ENCODE results near the gene INTS11. TPM values are rescaled to one million over a fixed set of nuclear protein-coding genes. Genes with fewer than 3 reads are reported as not detected.

Gene INTS11
- total RNA-seq, 1 experiment from 2014 or later, result 161 TPM

DNA sequence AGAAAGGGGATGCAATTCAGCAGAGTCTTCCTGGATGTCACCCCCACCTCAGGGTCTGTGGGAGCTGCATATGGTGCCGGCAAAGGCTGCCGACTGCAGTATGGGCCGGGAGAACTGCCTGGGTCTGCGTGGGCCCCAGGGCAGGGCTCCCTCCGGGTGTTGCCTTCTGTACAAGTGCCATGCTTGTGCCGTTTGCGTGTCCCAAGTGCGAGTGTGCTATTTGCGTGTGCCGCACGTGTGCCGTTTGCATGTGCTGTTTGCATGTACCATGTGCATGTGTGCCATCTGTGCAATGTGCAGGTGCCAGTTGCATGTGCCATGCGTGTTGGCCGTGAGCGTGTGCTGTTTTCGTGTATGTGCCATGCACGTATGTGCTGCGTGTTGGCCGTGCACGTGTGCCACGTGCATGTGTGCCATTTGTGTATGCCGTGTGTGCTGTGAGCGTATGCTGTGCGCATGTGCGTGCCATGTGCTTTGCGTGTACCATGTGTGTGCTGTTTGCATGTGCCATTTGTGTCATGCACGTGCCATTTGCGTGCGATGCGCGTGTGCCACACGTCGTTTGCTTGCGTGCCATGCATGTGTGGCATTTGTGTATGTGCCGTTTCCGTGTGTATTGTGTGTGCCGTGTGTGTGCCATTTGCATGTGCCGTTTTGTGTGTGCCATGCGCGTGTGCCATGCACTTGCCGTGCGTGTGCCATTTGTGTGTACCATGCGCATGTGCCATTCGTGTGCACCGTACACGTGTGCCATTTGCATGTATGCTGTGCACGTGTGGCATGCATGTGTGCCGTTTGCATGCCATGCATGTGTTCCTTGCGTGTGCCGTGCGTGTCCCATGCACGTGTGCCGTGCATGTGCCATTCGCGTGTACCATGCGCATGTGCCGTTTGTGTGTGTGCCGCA is 5.1 kb upstream of the INTS11 start:
- H3K9me3 ChIP-seq (ENCODE audit: control insufficient read depth in 1 of 2, insufficient read depth in 1 of 2, low read depth in 1 of 2, low read length in 2 of 2), result no peaks in the 10 kb centered on the region
- H3K4me3 ChIP-seq (replicated peaks in 1 of 2; ENCODE audit: low read depth in 1 of 2, low read length in 2 of 2), result no peak overlapping the region
- CTCF ChIA-PET, result no interaction called here
- no peak overlapping the region for H3K4me2 ChIP-seq (ENCODE audit: low read length)
- no TSS peak for BruUV-seq (replicated peaks)
- peaks cover 14 to 43% of the 10 kb centered on the region in 2 experiments; a peak in 3 of 4 replicates for H3K4me1 ChIP-seq (ENCODE audit: control insufficient read depth in 1 of 2, insufficient read depth in 2 of 2, low read length in 2 of 2)
- RAD21 ChIA-PET (ENCODE audit: low non-redundant PET in 1 of 2, low total read pairs in 2 of 2, uncharacterized antibody in 2 of 2, unreplicated experiment in 2 of 2), result no interaction called here
- no peaks in the 10 kb centered on the region for H3K27me3 ChIP-seq (ENCODE audit: insufficient read depth, low read length)
- H3K9me2 ChIP-seq (ENCODE audit: insufficient read depth), result no peaks in the 10 kb centered on the region
- no peaks in the 10 kb centered on the region for H4K20me1 ChIP-seq (ENCODE audit: insufficient read depth)
- no peaks in the 10 kb centered on the region for H3K36me3 ChIP-seq (ENCODE audit: control insufficient read depth in 1 of 2, insufficient read depth in 2 of 2, low read length in 2 of 2)
- TF ChIP-seq SP1 (IDR thresholded peaks at IDR 0.05; ENCODE audit: low read depth) (no peak), SIN3A (IDR thresholded peaks at IDR 0.05; ENCODE audit: low read depth) (no peak; the same call in 1 of the 2 replicates), RAD21 (IDR thresholded peaks at IDR 0.05; ENCODE audit: low read depth) (no peak), POLR2AphosphoS5 (IDR thresholded peaks at IDR 0.05; ENCODE audit: low read depth, low read length) (no peak; the same call in none of the 2 replicates), SRF (IDR thresholded peaks at IDR 0.05; ENCODE audit: low read depth) (no peak), POLR2A (IDR thresholded peaks at IDR 0.05; ENCODE audit: borderline replicate concordance, extremely low read depth, insufficient read depth, insufficient read length) (peak; percentile 28), FOSL1 (IDR thresholded peaks at IDR 0.05; ENCODE audit: low read depth) (no peak)
- TF ChIP-seq, protein P1, sequence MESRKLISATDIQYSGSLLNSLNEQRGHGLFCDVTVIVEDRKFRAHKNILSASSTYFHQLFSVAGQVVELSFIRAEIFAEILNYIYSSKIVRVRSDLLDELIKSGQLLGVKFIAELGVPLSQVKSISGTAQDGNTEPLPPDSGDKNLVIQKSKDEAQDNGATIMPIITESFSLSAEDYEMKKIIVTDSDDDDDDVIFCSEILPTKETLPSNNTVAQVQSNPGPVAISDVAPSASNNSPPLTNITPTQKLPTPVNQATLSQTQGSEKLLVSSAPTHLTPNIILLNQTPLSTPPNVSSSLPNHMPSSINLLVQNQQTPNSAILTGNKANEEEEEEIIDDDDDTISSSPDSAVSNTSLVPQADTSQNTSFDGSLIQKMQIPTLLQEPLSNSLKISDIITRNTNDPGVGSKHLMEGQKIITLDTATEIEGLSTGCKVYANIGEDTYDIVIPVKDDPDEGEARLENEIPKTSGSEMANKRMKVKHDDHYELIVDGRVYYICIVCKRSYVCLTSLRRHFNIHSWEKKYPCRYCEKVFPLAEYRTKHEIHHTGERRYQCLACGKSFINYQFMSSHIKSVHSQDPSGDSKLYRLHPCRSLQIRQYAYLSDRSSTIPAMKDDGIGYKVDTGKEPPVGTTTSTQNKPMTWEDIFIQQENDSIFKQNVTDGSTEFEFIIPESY (IDR thresholded peaks at IDR 0.05; ENCODE audit: extremely low read depth, insufficient replicate concordance, low read length), result no peak
- TF ChIP-seq, protein P2, sequence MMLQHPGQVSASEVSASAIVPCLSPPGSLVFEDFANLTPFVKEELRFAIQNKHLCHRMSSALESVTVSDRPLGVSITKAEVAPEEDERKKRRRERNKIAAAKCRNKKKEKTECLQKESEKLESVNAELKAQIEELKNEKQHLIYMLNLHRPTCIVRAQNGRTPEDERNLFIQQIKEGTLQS (IDR thresholded peaks at IDR 0.05), result no peak
- POLR2A ChIA-PET, result no interaction called here
- H3K27ac ChIP-seq (ENCODE audit: low read depth, low read length), result no peak overlapping the region; the same call in 1 of the 2 replicates
- H3K9ac ChIP-seq (ENCODE audit: low read length), result no peak overlapping the region
- ATAC-seq (no peak), DNase-seq (ENCODE audit: low read depth, low spot score) (no peak)
- H2AFZ ChIP-seq (ENCODE audit: low read depth, low read length, poor library complexity, severe bottlenecking), result no peak overlapping the region
- H3K79me2 ChIP-seq (ENCODE audit: insufficient read depth, low read length), result peaks cover 19% of the 10 kb centered on the region
- intact Hi-C loops (cut with micrococcal nuclease), result no loop called here

Measured in HCT116 (cell line).